NOMO-1 treated with DMSO at 0.1 percent for 48 hours (cell line): Measurements from ENCODE around the gene C19orf73.
A peak's percentile ranks its signal among the peaks of the same experiment; 100 is the strongest.
"Not testable (repeated sequence)": the region's sequence is repeated elsewhere in the genome, so short reads cannot be mapped to it uniquely, and the experiment has no call there.

Source experiments
- DNase-seq: peaks from one replicate; lab custom pipeline; 2025; ENCODE audit not compliant: unreplicated experiment; lab: John Stamatoyannopoulos, UW

Gene C19orf73

GRCh38 chr19:49148784-49149651 is 30.1 kb upstream of the C19orf73 start:
- peak; percentile 88 for DNase-seq

GRCh38 chr19:49148044-49148682 is 29.2 kb upstream of the C19orf73 start:
- DNase-seq, result no peak

GRCh38 chr19:49146408-49146770 is 27.4 kb upstream of the C19orf73 start:
- not testable (repeated sequence) for DNase-seq

- DNase-seq, result peak; percentile 51
These were observed 26.8 kb upstream of the C19orf73 start for GRCh38 chr19:49145573-49146407.

DNA sequence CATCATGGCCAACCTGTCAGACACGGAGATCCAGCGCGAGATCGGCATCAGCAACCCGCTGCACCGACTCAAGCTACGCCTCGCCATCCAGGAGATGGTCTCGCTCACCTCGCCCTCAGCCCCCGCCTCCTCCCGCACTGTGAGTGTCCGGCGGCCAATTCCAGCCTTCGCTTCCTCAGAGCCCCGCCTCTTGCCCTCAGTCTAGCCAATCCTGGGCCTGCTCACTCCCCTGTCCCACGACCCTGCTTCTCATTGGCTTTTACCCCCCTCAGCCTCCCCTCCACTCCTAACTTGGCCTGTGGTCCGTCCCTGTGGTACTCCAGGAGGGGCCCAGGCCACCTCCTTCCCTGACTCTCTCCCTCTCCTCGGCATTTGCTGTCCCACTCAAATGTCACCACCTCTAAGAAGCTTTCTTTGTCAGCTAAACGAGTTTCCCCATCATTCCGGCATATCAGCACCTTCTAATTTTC is 24.0 kb upstream of the C19orf73 start:
- no peak for DNase-seq

DNA sequence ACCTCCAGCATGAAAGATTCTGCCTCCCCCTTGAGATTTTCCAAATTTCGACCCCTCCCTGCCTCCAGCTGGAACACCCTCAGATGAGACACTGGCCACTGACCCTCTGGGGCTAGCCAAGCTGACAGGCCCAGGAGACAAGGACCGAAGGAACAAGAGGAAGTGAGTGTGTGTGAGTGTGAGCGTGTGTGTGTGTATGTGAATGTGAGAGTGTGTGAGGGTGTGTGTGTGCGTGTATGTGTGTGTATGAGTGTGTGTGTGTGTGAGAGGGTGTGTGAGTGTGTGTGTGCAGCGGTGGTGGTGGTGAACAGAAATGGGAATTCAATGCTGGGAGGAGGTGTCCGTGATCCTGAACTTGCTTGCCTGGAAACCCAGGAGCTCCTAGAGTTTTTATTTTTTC is 22.4 kb upstream of the C19orf73 start:
- no peak for DNase-seq

DNA sequence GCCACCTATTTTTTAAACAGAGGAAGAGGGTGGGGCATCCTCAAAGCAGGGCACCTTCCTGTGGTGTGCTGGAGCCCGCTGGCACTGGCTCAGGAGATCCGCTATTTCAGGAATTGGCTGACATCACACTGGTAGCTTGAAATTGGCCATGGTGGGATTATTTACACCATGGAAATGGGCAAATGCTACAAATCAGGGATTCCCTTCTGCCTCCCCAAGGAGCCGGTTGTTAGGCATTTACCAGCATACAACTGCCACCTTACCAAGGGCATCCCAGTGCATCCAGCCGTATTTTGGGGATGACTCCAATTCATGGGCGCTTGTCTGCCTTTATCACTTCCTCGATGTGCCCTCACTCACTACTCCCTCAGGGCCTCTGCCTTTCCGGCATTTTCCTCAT is 22.0 kb upstream of the C19orf73 start:
- DNase-seq, result no peak

- DNase-seq, result no peak
These were observed 17.8 kb upstream of the C19orf73 start for GRCh38 chr19:49136771-49137171.

- no peak for DNase-seq
These were observed 16.7 kb upstream of the C19orf73 start for GRCh38 chr19:49135686-49136085.

DNA sequence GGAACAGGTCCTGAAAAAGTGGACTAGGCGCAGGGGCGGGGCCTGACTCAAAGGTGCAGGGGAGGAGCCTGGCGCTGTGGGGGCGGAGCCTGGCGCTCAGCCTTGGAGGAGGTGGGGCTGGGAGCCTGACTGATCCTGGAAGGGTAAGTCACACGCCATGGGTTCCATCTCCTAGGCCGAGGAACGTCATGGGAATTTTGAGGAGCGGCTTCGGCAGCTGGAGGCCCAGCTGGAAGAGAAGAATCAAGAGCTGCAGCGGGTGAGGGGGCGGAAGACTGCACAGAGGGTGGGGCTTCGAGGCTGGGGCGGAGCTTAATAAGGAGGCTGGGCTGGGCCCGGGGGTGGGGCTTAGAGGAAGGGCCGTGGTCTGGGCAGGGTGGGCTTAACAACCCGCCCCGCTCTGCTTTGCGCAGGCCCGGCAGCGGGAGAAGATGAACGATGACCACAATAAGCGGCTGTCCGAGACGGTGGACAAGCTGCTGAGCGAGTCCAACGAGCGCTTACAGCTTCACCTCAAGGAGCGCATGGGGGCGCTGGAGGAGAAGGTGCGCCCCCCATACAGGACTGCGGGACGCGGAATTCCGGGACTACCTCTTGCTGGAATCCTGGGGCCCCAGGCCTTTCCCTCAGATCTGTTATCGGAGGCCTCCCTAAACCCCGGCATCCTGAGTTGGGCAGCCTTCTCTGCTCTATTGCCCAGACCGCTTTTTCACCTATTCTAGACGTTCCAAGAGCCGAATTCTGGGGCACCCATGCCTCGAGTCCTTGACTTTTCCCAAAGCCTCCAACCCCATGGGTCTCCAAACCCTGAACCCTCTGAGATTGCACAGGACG is 14.9 kb upstream of the C19orf73 start:
- no peak for DNase-seq

DNA sequence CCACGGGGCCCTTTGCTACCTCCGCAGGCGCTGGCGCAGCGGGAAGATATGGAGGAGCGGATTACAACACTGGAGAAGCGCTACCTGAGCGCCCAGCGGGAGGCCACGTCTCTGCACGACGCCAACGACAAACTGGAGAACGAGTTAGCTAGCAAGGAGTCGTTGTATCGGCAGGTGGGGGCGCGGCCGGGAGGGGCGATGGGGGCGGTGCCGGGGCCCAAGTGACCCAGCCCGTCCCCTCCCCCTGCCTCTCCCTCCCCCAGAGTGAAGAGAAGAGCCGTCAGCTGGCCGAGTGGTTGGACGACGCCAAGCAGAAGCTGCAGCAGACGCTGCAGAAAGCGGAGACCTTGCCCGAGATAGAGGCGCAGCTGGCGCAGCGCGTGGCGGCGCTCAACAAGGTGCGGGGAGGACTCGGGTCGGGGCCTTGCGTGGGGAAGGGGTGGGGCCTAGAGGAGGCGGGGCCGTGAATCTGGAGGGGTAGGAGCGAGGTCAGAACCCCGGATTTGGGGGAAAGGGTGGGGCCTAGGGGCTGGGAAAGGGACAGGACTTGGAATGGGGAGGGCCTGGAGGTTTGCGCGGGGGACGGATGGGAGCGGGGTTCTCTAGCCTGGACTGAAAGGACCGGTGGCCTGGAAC is 14.1 kb upstream of the C19orf73 start:
- DNase-seq, result no peak

- DNase-seq, result no peak
These were observed 11.4 kb upstream of the C19orf73 start for GRCh38 chr19:49130325-49130724.

DNA sequence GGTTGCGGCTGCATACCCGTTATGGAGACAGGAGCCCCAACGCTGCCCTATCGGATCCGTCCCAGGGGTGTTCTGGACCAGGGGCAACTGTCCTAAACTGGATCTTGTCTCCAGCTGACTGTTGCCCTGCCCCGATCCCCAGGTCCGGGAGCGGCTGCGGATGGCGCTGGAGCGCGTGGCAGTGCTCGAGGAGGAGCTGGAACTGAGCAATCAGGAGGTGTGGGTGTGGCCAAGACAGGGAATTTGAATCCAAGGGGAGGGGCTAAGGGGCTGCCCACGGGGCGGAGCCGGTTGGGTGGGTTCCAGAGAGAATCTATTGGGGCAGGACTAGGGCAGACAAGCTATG is 10.3 kb upstream of the C19orf73 start:
- DNase-seq, result no peak

- DNase-seq, result no peak
These were observed 9.7 kb upstream of the C19orf73 start for GRCh38 chr19:49128545-49129237.

- DNase-seq, result peak; percentile 92
These were observed 9.0 kb upstream of the C19orf73 start for GRCh38 chr19:49127674-49128544.

DNA sequence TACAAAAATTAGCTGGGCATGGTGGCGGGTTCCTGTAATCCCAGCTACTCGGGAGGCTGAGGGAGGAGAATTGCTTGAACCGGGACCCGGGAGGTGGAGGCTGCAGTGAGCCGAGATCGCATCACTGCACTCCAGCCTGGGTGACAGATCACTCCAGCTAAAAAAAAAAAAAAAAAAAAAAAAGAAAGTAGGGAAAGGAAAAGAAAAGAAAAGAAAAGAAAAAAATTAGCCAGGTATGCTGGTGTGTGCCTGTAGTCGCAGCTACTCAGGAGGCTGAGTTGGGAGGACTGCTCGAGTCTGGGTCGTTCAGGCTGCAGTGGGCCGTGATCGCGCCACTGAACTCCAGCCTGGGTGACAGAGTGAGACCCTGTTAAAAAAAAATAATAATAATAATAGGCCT is 8.3 kb upstream of the C19orf73 start:
- not testable (repeated sequence) for DNase-seq

DNA sequence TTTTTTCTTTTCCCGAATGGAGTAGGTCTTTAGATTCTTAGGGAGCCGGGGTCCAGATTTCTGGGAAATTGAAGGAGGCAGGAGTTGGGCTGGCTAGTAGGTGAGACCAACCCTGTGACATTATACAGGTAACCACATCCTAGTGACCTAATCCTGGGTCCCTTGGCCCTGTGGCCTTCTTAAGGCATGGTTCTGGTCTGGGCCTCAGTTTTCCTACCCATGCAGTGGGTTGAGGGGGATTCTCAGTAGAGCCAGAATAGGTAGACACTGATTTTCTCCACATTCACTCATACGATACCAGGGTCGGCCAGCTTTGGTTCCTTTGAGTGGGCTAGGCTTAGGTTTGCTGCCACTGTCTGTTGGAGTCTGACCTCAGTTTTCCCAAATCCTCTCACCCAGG is 7.6 kb upstream of the C19orf73 start:
- DNase-seq, result no peak

GRCh38 chr19:49125025-49125731 is 6.2 kb upstream of the C19orf73 start:
- DNase-seq, result no peak
